GM19438 (cell line): ENCODE measurements around the gene CD53.
A peak's percentile ranks its signal among the peaks of the same experiment; 100 is the strongest.
"Not testable (repeated sequence)": the region's sequence is repeated elsewhere in the genome, so short reads cannot be mapped to it uniquely, and the experiment has no call there.

Experiments
- ATAC-seq: cut with Tn5 transposase; IDR thresholded peaks from one replicate; pipeline ENCODE4 v1.9.1; 2021; ENCODE audit warnings: low read depth; ENCODE audit not compliant: unreplicated experiment

Gene CD53

GRCh38 chr1:110872745-110873720 lies at the start of gene CD53:
CD53 (plus strand) TSS chr1:110873148; CDS start chr1:110891409, 18,261 bp downstream.
- ATAC-seq = peak; percentile 49

GRCh38 chr1:110824192-110824591 lies 48.8 kb upstream of the CD53 start:
- ATAC-seq = no peak

GRCh38 chr1:110829955-110830553 lies 42.9 kb upstream of the CD53 start:
- ATAC-seq = peak; percentile 78

- not testable (repeated sequence) for ATAC-seq
Measured at GRCh38 chr1:110833779-110834178, 39.2 kb upstream of the CD53 start.

GRCh38 chr1:110846861-110847260 lies 26.1 kb upstream of the CD53 start:
- no peak for ATAC-seq

GRCh38 chr1:110850145-110850544 lies 22.8 kb upstream of the CD53 start:
- ATAC-seq = no peak

- no peak for ATAC-seq
Measured at GRCh38 chr1:110850627-110851026, 22.3 kb upstream of the CD53 start.

- ATAC-seq = no peak
Measured at GRCh38 chr1:110853135-110853534, 19.8 kb upstream of the CD53 start.

- no peak for ATAC-seq
Measured at GRCh38 chr1:110856410-110856809, 16.5 kb upstream of the CD53 start.

GRCh38 chr1:110857964-110858948 lies 14.7 kb upstream of the CD53 start:
- no peak for ATAC-seq

- ATAC-seq = no peak
Measured at GRCh38 chr1:110859062-110859461, 13.9 kb upstream of the CD53 start.

- no peak for ATAC-seq
Measured at GRCh38 chr1:110860174-110860573, 12.8 kb upstream of the CD53 start.

GRCh38 chr1:110860620-110861019 lies 12.3 kb upstream of the CD53 start:
- ATAC-seq = not testable (repeated sequence)

GRCh38 chr1:110861942-110862341 lies 11.0 kb upstream of the CD53 start:
- ATAC-seq = not testable (repeated sequence)

- ATAC-seq = no peak
Measured at GRCh38 chr1:110864287-110864686, 8.7 kb upstream of the CD53 start.

GRCh38 chr1:110870721-110871388 lies 2.1 kb upstream of the CD53 start:
- no peak for ATAC-seq

- no peak for ATAC-seq
Measured at GRCh38 chr1:110872366-110872744, 593 bp upstream of the CD53 start.

GRCh38 chr1:110873856-110874255 lies 908 bp downstream of the CD53 start:
- no peak for ATAC-seq

- no peak for ATAC-seq
Measured at GRCh38 chr1:110874324-110875215, 1.6 kb downstream of the CD53 start.
